WTC11 (cell line): ENCODE data around the gene AARSD1. TPM values are rescaled to one million over a fixed set of nuclear protein-coding genes. Genes with fewer than 3 reads are reported as not detected.
"Not testable (repeated sequence)": the region's sequence is repeated elsewhere in the genome, so short reads cannot be mapped to it uniquely, and the experiment has no call there.

Experiments
- ATAC-seq: fragments of 200-7000 bp; cut with Tn5 transposase; 2 replicates; pipeline ENCODE4 v1.10.0; 2021; ENCODE audit warnings: mild to moderate bottlenecking, moderate library complexity
- CTCF ChIA-PET: fragments of 300-600 bp; sonication (Branson Sonifier 250); formaldehyde crosslinking; loops from one replicate; lab custom pipeline; 2021; ENCODE audit warnings: antibody characterized with exemption; lab: Charles Lee
- POLR2A ChIA-PET: fragments of 350-600 bp; sonication (Branson Sonifier 250); formaldehyde crosslinking; loops from one replicate; lab custom pipeline; 2021; ENCODE audit warnings: antibody characterized with exemption; lab: Charles Lee
- DNase-seq: peaks from one replicate; pipeline ENCODE4 v3.0.0; 2021; ENCODE audit warnings: low spot score
- H3K27ac Mint-ChIP-seq: 2 replicates; pipeline ENCODE4 v1.8.0; 2021; ENCODE audit warnings: mixed read lengths
- H3K27me3 Mint-ChIP-seq: 2 replicates; pipeline ENCODE4 v1.8.0; 2021; ENCODE audit warnings: low read depth, mild to moderate bottlenecking, moderate library complexity, mixed read lengths
- H3K36me3 Mint-ChIP-seq: 2 replicates; pipeline ENCODE4 v1.8.0; 2021; ENCODE audit warnings: mixed read lengths
- H3K4me1 Mint-ChIP-seq: 2 replicates; pipeline ENCODE4 v1.8.0; 2022; ENCODE audit warnings: mixed read lengths
- H3K4me3 Mint-ChIP-seq: 2 replicates; pipeline ENCODE4 v1.8.0; 2021; ENCODE audit warnings: mild to moderate bottlenecking, moderate library complexity, mixed read lengths
- H3K9me3 Mint-ChIP-seq: 2 replicates; pipeline ENCODE4 v1.8.0; 2021; ENCODE audit warnings: mixed read lengths
- ARID4B ChIP-seq: sonication (generic); formaldehyde crosslinking; IDR thresholded peaks from 2 replicates; pipeline ENCODE4 v1.8.0; 2023; ENCODE audit warnings: missing genetic modification reagents, mild to moderate bottlenecking, borderline replicate concordance
- ATF1 ChIP-seq: sonication (generic); formaldehyde crosslinking; IDR thresholded peaks from 2 replicates; pipeline ENCODE4 v1.8.1; 2023; ENCODE audit warnings: mild to moderate bottlenecking, moderate library complexity, missing genetic modification reagents
- ATF3 ChIP-seq: sonication (generic); formaldehyde crosslinking; conservative IDR thresholded peaks from 2 replicates; pipeline ENCODE4 v1.8.1; 2022; ENCODE audit warnings: mild to moderate bottlenecking, missing genetic modification reagents
- ATF6 ChIP-seq: sonication (generic); formaldehyde crosslinking; IDR thresholded peaks from 2 replicates; pipeline ENCODE4 v1.8.1; 2023; ENCODE audit warnings: mild to moderate bottlenecking, missing genetic modification reagents
- CBFB ChIP-seq: sonication (generic); formaldehyde crosslinking; IDR thresholded peaks from 2 replicates; pipeline ENCODE4 v1.8.1; 2022; ENCODE audit warnings: mild to moderate bottlenecking, low read depth, missing genetic modification reagents
- ELF4 ChIP-seq: sonication (generic); formaldehyde crosslinking; IDR thresholded peaks from 2 replicates; pipeline ENCODE4 v1.8.1; 2022; ENCODE audit warnings: low read depth, mild to moderate bottlenecking, moderate library complexity, missing genetic modification reagents
- GABPB1 ChIP-seq: sonication (generic); formaldehyde crosslinking; IDR thresholded peaks from 2 replicates; pipeline ENCODE4 v1.8.1; 2023; ENCODE audit warnings: mild to moderate bottlenecking, missing genetic modification reagents
- GRHL2 ChIP-seq: fragments of 250-450 bp; sonication (Bioruptor Pico); IDR thresholded peaks from 2 replicates; pipeline ENCODE4 v1.8.0; 2022; ENCODE audit warnings: mild to moderate bottlenecking, moderate library complexity; ENCODE audit not compliant: insufficient replicate concordance, severe bottlenecking
- NFYB ChIP-seq: sonication (generic); formaldehyde crosslinking; conservative IDR thresholded peaks from 2 replicates; pipeline ENCODE4 v1.8.0; 2022; ENCODE audit warnings: low read depth, missing genetic modification reagents
- NR2C2 ChIP-seq: sonication (generic); formaldehyde crosslinking; IDR thresholded peaks from 2 replicates; pipeline ENCODE4 v1.8.0; 2022; ENCODE audit warnings: mild to moderate bottlenecking, missing genetic modification reagents
- USF1 ChIP-seq: sonication (generic); formaldehyde crosslinking; IDR thresholded peaks from 2 replicates; pipeline ENCODE4 v1.8.0; 2022; ENCODE audit warnings: mild to moderate bottlenecking, missing genetic modification reagents
- ZNF138 ChIP-seq: sonication (generic); formaldehyde crosslinking; conservative IDR thresholded peaks from 2 replicates; pipeline ENCODE4 v1.8.1; 2022; ENCODE audit warnings: mild to moderate bottlenecking, moderate library complexity, missing genetic modification reagents
- ZNF317 ChIP-seq: sonication (generic); formaldehyde crosslinking; IDR thresholded peaks from 2 replicates; pipeline ENCODE4 v1.8.1; 2023; ENCODE audit warnings: low read depth, mild to moderate bottlenecking, moderate library complexity, missing genetic modification reagents, borderline replicate concordance
- ZNF425 ChIP-seq: fragments of 250-450 bp; sonication (Bioruptor Pico); conservative IDR thresholded peaks from 2 replicates; pipeline ENCODE4 v1.9.0; 2021; ENCODE audit warnings: mild to moderate bottlenecking
- total RNA-seq: library from RNA; stranded (reverse); gene quantifications from 3 replicates; pipeline ENCODE4 v1.2.3, GENCODE V29; 2021

The AARSD1 gene
- total RNA-seq, 1 experiment from 2014 or later = 61.5 TPM

- POLR2A ChIA-PET = no interaction called here
- Mint-ChIP-seq H3K27me3 (no peaks in the 10 kb centered on the region), H3K4me1 (peaks cover 25% of the 10 kb centered on the region)
- DNase-seq = no peak
- TF ChIP-seq GABPB1 (CRISPR knock-in tag) = 0 out of 2 replicates have a peak, but pooled peaks have one; percentile 22
- TF ChIP-seq NR2C2 (CRISPR knock-in tag) = no peak
- TF ChIP-seq, all 79 proteins: peak for 1
- no peak overlapping the region for H3K4me3 Mint-ChIP-seq
- CTCF ChIA-PET = interaction anchor here (0.6 to 2.8 kb wide), 7 partner anchors 8 to 100 kb away, joined by 3 to 14 read pairs (median 6); partner anchors contain the start of genes BECN1 and RPL27
- H3K27ac Mint-ChIP-seq = no peak overlapping the region
- H3K36me3 Mint-ChIP-seq = no peaks in the 10 kb centered on the region
- no peak for ATAC-seq
- H3K9me3 Mint-ChIP-seq = no peaks in the 10 kb centered on the region
Measured at GRCh38 chr17:42920106-42920900, 44.0 kb downstream of the AARSD1 start.

GRCh38 chr17:42919522-42920077 is 44.7 kb downstream of the AARSD1 start:
- DNase-seq, H3K27me3 Mint-ChIP-seq, ATAC-seq, H3K9me3 Mint-ChIP-seq, H3K36me3 Mint-ChIP-seq, H3K27ac Mint-ChIP-seq, POLR2A ChIA-PET, H3K4me3 Mint-ChIP-seq: not testable (repeated sequence)
- H3K4me1 Mint-ChIP-seq = peaks cover 19% of the 10 kb centered on the region
- CTCF ChIA-PET = interaction anchor here (1.1 to 2.8 kb wide), 6 partner anchors 9 to 100 kb away, joined by 3 to 14 read pairs (median 6); partner anchors contain the start of gene BECN1

GRCh38 chr17:42918902-42919521 is 45.2 kb downstream of the AARSD1 start:
- no peak for DNase-seq
- Mint-ChIP-seq H3K4me1 (peaks cover 18% of the 10 kb centered on the region), H3K27me3 (no peaks in the 10 kb centered on the region), H3K36me3 (no peaks in the 10 kb centered on the region), H3K4me3 (no peak overlapping the region), H3K9me3 (no peaks in the 10 kb centered on the region), H3K27ac (no peak overlapping the region)
- TF ChIP-seq ATF3 (no peak), GABPB1 (CRISPR knock-in tag) (peak; percentile 57; the same call in 1 of the 2 replicates)
- ChIA-PET CTCF (interaction anchor here (1.1 to 2.8 kb wide), 4 partner anchors 10 to 99 kb away, joined by 3 to 14 read pairs (median 5); no protein-coding TSS in a partner anchor), POLR2A (interaction anchor here (0.6 kb wide), 1 partner anchor 52 kb away, joined by 4 read pairs; no protein-coding TSS in a partner anchor)
- ATAC-seq = no peak

GRCh38 chr17:42917236-42917603 is 47.0 kb downstream of the AARSD1 start:
- peak; percentile 39; the same call in 1 of the 2 replicates for ATAC-seq
- TF ChIP-seq ATF3 (no peak), ZNF138 (CRISPR knock-in tag) (no peak), ARID4B (CRISPR knock-in tag) (no peak), USF1 (CRISPR knock-in tag) (no peak), NFYB (CRISPR knock-in tag) (no peak), CBFB (CRISPR knock-in tag) (no peak), ELF4 (no peak), GRHL2 (no peak), ZNF425 (CRISPR knock-in tag) (no peak), ZNF317 (CRISPR knock-in tag) (no peak), ATF1 (CRISPR knock-in tag) (no peak), ATF6 (CRISPR knock-in tag) (no peak)

More at GRCh38 chr17:42917236-42917603, 47.0 kb downstream of the AARSD1 start:
- CTCF ChIA-PET = no interaction called here
- H3K27ac Mint-ChIP-seq = peak overlapping the region; percentile 83; the same call in 1 of the 2 replicates
- POLR2A ChIA-PET = interaction anchor here (0.6 kb wide), 1 partner anchor 303 kb away, joined by 3 read pairs; no protein-coding TSS in a partner anchor
- H3K4me1 Mint-ChIP-seq = peaks cover 18% of the 10 kb centered on the region
- no peaks in the 10 kb centered on the region for H3K36me3 Mint-ChIP-seq
- no peak for DNase-seq
- H3K27me3 Mint-ChIP-seq = no peaks in the 10 kb centered on the region
- H3K9me3 Mint-ChIP-seq = no peaks in the 10 kb centered on the region
- H3K4me3 Mint-ChIP-seq = no peak overlapping the region
